ENCODE data around the gene ZNF746.

The ZNF746 gene

GRCh38 chr7:149427893-149428292 is 69.7 kb downstream of the ZNF746 start:
- no peak for TF ChIP-seq CTCF (IDR thresholded peaks at IDR 0.05; ENCODE audit: low read depth, low read length)
- Histone ChIP-seq H3K27ac (no peak overlapping the region), H3K36me3 (peaks cover 10% of the 10 kb centered on the region; the same call in 1 of the 2 replicates), H3K27me3 (ENCODE audit: insufficient read depth, low read depth, severe bottlenecking) (no peaks in the 10 kb centered on the region), H3K9me3 (ENCODE audit: severe bottlenecking) (no peaks in the 10 kb centered on the region), H3K4me3 (ENCODE audit: low read depth, low read length) (no peak overlapping the region)
- no peak for DNase-seq

GRCh38 chr7:149427096-149427680 is 70.4 kb downstream of the ZNF746 start:
- Histone ChIP-seq H3K27me3 (ENCODE audit: insufficient read depth, low read depth, severe bottlenecking) (no peaks in the 10 kb centered on the region), H3K27ac (no peak overlapping the region), H3K36me3 (peaks cover 5% of the 10 kb centered on the region; the same call in 1 of the 2 replicates), H3K9me3 (ENCODE audit: severe bottlenecking) (no peaks in the 10 kb centered on the region), H3K4me3 (ENCODE audit: low read depth, low read length) (no peak overlapping the region)
- no peak for TF ChIP-seq CTCF (IDR thresholded peaks at IDR 0.05; ENCODE audit: low read depth, low read length)
- DNase-seq: peak; percentile 69

GRCh38 chr7:149423449-149424110 is 74.0 kb downstream of the ZNF746 start:
- Histone ChIP-seq H3K4me3 (ENCODE audit: low read depth, low read length) (no peak overlapping the region), H3K9me3 (ENCODE audit: severe bottlenecking) (no peaks in the 10 kb centered on the region), H3K36me3 (no peaks in the 10 kb centered on the region), H3K27ac (no peak overlapping the region), H3K27me3 (ENCODE audit: insufficient read depth, low read depth, severe bottlenecking) (no peaks in the 10 kb centered on the region)
- TF ChIP-seq CTCF (IDR thresholded peaks at IDR 0.05; ENCODE audit: low read depth, low read length): no peak
- DNase-seq: no peak

GRCh38 chr7:149422914-149423301 is 74.7 kb downstream of the ZNF746 start:
- Histone ChIP-seq H3K27ac (no peak overlapping the region), H3K27me3 (ENCODE audit: insufficient read depth, low read depth, severe bottlenecking) (no peaks in the 10 kb centered on the region), H3K36me3 (no peaks in the 10 kb centered on the region), H3K4me3 (ENCODE audit: low read depth, low read length) (no peak overlapping the region; the same call in 1 of the 2 replicates), H3K9me3 (ENCODE audit: severe bottlenecking) (no peaks in the 10 kb centered on the region)
- no peak for DNase-seq
- no peak for TF ChIP-seq CTCF (IDR thresholded peaks at IDR 0.05; ENCODE audit: low read depth, low read length)
